LHCN-M2 (cell line): ENCODE data around the gene LRRC45. TPM values are rescaled to one million over a fixed set of nuclear protein-coding genes. Genes with fewer than 3 reads are reported as not detected.

ENCODE experiments used
- DNase-seq: peaks from one replicate; pipeline ENCODE4 v3.0.0-alpha.2; 2012; ENCODE audit warnings: low read depth
- total RNA-seq: library from RNA; depleted of rRNA; stranded (reverse); fragments of >200 nt; gene quantifications from 2 replicates; pipeline ENCODE4 v1.2.3, GENCODE V29; 2014

LRRC45 gene
- total RNA-seq, 1 experiment from 2014 or later = 26.1 TPM

DNA sequence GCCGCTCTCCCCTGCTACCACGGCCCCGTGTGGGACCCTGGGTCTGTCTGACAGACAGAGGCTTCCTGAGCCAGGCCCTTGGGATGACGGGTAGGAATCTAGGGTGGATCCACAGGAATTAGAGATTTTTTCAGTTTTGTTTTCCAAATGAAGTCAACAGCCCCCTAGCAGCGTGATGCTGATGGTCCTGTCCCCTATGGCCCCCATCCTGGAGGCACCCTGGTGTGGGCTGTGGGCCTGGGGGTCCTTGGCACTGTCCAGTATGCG lies 15.9 kb upstream of the LRRC45 start:
- DNase-seq = no peak

DNA sequence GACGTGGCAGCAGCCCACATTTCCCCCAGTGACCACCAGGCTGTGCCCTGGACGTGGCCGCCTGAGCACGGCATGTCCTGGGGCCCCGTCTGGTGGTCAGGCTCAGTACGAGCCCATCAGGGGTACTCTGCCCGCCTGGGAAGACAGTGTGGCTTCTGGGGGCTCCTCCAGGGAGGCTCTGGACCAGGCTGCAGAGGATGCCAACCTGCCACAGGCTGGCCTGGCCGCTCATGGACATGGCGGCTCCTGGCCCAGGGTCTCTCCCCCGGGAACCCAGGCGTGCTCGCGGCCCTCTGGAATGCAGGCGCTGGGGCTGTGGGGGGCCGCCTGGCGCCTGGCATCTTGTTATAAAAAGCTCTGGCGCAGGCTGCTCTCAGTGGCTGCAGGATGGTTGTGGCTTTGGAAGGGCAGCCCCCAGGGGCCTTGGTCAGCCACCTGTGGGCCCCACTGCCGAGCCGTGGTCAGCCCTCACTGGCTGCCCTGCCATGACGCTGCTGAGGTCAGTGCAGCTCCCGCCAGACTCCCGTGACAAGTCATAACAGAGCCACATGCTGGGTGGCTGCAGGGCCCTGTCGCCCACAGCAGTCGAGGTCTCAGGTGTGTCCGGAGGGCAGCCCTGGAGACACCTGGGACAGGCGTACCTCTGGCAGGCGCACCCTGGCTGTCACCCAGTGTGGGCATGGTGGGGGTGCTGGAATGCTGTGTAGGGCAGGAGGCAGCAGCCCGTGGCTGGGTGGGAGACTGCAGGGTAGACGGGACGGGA lies 15.4 kb upstream of the LRRC45 start:
- DNase-seq = peak; percentile 55

DNA sequence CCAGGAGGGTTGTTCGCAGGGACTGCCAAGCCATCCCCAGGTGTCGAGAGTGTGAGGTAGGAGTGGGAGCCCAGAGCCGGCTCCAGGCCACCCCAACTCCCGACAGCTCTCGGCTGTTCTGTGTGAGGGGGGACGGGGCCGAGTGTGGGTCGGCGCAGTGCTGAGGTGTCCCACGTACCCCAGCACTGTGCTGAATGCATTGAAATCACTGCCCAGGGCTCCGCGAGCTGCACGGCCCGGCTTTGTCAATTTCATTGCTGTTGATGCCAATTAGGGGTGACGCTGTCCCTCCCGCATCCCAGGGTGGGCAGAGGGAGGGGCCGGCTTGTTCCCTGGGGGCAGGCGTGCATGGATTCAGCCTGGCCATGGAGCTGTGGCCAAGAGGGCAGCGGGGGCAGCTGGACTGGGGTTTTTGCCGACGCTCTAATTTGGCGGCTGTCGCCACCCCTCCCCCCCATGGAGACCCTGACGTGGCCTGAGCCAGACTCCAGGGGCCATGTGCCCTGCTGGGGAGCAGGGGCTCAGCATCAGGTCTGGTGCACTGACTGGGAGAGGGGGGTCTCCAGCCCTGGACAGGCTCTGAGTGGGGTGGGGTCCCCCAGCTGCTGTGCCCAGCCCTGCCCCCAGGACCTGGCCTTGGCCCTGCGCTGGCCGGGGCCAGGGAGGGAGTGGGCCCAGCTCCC lies 14.7 kb upstream of the LRRC45 start:
- DNase-seq = no peak

DNA sequence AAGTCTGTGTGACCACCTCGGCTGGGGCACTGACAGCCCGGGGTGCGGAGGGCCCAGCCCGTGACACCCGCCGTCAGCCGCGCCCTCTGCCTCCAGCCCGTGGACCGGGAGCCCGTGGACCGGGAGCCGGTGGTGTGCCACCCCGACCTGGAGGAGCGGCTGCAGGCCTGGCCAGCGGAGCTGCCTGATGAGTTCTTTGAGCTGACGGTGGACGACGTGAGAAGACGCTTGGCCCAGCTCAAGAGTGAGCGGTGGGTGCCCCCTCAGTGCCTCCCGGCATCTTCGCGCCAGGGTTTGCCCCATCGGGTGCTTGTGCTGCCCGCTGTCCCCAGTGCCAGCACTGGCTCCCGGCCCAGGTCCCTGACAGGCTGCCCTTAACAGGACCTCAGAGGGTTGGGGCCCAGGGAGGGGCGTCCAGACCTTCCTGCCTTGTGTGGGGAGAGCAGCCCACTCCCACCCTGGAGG lies 14.1 kb upstream of the LRRC45 start:
- DNase-seq = no peak

DNA sequence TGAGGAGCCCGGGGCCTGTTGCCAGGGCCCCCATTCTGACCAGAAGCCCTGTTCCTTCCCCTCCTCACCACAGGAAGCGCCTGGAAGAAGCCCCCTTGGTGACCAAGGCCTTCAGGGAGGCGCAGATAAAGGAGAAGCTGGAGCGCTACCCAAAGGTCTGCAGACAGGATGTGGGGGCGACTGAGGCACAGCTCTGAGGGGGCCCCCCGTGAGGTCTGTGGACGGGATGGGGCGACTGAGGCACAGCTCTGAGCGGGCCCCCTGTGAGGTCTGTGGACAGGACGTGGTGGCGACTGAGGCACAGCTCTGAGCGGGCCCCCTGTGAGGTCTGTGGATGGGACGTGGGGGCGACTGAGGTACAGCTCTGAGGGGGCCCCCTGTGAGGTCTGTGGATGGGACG lies 13.7 kb upstream of the LRRC45 start:
- DNase-seq = no peak

DNA sequence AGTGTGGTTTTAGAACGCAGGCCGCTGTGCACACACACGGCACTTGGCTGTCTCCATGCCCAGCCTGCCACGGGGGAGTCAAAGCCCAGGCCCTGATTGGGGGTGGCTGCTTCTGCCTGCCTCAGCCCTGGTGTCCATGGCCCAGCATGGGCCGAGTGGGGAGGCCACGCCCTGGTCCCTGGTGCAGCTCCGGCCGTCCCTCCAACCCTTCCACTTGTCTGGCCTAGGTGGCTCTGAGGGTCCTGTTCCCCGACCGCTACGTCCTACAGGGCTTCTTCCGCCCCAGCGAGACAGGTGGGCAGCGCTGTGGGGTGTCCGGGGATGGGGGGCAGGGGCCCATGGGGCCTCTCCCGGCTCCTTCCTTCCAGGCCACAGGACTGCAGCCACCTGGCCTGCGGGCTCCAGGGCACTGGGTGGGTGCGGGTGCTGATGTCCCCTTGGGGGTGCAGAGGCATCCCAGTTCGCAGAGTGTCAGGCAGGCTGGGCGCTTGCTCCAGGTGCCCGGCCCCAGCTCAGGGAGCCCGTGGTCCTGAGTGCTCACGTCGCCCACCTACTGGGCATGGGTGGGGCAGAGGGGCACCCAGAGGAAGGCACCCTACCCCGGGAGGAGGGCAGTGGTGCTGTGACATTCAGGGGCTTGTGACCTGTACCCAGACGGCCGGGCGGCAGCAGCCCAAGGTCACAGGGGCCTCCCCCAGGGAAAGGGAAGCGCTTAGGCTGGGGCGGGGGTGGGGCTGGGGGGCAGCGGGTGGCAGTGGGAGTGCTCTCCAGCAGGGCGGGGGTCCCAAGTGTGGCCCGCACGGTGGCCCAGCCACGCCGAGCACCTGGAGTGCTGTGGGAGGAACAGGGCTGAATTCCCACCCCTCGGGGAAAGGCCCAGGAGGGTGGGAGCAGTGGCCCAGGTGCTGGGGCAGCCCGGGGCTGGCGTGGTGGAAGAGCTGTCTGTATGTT lies 12.3 kb upstream of the LRRC45 start:
- no peak for DNase-seq

DNA sequence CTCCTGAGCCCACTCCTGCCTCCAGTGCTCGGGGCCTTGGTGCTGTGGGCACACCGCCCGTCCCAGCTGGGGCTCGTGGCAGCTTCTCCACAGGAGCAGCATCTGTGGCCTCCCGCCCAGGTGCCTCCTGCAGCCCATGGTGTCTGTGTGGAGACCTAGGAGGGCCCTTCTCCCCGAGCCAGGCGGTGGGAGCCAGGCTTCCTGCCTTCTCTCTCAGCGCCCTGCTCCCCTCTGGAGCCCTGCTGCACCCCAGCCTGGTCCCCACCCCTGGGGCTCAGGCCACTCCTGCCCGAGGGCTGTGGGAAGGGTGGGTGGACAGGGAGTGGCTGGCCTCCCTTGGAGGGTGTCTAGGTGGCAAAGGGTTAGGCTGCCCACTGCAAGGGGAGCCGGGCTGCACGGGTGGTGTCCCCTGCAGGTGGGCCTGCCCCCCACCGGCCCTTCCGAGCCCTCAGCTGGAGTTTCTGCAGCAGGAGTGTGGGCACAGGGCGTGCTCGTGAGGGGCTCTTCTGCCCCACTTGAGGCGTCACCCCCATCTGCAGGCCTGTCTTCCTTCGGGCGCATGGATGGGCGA lies 11.4 kb upstream of the LRRC45 start:
- no peak for DNase-seq

DNA sequence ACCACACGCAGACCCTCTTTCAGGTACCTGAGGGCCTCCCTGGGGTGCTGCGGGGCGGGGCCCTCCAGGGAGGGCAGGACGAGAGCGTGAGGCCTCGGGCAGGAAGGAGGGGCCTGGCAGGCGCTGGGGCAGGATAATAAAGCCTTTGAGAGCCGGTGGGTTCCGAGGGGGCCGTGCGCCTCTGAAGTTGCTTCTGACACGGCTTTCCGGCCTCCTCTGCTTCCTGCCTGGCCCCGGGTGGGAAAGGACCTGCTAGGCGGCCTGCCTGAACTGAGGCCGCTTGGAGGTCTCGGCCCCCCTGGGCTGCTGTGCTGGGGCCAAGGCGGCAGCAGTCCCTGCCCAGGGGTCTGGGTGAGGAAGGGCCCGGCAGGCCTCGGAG lies 10.9 kb upstream of the LRRC45 start:
- no peak for DNase-seq

DNA sequence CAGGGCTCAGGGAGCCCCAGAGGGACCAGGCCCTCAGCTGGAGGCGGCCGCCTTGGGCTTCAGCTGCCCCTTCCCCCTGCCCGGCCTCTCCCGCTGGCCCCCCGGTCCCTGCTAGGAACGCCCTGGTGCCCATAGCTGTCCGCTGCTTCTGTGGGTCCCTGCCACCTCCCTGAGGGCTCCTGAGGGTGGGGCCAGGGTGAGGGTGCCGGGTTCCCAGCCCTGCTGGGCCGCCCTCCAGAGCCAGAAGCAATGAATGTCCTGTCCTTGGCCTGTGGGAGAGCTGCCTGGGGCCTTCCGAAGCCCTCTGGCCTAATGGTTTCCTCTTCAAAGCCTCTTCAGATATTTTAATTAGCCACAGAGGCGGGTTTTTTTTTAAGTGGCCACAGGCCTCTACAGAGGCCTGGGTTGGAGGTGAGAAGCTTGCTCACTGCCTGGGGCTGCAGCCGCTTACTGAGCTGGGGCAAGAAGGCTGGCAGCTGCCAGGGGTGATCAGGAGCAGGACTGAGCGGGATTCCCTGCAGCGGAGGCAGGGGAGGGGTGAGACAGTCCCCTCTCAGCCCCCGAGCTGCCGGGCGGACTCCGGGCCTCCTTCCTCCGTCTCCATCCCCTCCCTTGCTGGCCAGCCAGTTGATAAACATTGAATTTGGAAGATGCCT lies 10.3 kb upstream of the LRRC45 start:
- DNase-seq = no peak

DNA sequence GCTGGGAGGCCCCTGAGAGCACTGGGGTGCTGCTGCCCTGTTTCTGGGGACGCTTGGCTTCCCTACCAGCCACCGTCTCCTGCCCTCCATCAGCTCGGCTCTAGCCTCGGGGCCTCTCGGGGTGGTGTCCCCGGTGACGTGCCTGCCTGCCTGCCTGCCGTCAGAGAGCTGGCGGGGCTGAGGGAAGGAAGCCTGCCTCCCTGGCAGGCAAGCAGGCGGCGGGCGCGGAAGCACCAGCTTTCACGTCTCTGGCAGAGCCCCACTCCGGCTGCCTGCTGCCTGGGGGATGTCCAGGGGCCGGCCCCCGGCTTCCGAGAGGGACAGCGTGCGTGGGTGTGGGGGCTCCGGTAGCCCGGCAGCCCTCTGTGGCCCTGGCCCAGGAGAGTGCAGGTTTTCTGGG lies 9.8 kb upstream of the LRRC45 start:
- DNase-seq = no peak

DNA sequence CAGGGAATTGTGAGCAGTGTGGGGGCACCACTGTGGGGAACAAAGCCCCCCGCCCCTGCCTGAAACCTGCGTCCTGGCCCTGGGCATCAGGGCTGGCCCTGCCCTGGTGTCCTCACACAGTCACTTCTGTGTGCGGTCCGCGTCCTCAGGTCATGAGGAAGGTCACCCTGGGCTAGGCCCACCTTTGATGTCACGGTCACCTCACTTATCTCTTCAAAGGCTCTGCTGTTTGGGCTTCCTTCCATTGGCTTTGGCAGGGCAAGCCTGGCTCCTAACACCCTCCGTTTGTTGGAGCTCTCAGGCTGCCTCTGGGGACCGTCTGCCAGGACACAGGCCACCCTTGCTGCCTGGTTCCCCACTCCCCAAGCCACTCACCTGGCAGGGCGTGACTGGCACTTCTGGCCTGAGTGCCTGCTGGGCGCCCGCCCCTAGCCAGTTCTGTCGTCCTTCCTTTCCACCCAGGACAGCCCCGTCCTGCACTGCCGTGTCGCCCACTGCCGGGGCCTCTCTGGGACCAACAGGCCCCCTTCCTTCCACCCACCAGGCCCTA lies 9.3 kb upstream of the LRRC45 start:
- DNase-seq = no peak

DNA sequence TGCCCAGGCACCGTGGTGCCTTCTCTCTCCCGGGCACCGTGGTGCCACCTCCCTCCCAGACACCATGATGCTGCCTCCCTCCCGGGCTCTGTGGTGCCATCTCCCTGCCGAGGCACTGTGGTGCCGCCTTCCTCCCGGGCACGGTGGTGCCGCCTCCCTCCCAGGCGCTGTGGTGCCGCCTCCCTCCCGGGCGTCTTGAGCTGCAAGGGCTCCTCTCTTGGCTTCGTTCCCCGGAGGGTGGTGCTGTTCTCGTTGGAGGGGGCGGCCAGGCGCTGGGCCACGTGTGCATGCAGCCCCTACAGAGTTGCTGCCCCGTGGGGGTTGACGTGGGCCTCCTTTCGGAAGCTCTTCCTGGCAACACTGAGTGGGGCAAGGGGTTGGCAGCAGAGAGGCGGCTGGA lies 8.7 kb upstream of the LRRC45 start:
- DNase-seq = no peak

DNA sequence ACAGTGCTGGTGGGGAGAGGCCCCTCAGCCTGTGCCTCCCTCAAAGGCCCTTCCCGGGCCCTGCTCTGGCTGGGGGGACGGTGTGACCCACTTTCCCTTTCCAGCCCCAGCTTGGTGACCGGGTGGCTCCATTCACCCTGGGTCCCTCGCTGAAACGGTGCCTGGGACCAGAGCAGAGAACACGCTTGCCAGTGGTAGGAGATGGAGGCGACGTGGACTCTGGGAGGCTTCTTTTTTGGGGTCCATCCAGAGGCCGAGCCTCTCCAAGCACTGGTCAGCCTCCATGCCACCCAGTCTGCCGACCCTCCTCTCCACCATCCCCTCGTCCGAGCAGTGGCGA lies 8.2 kb upstream of the LRRC45 start:
- no peak for DNase-seq

DNA sequence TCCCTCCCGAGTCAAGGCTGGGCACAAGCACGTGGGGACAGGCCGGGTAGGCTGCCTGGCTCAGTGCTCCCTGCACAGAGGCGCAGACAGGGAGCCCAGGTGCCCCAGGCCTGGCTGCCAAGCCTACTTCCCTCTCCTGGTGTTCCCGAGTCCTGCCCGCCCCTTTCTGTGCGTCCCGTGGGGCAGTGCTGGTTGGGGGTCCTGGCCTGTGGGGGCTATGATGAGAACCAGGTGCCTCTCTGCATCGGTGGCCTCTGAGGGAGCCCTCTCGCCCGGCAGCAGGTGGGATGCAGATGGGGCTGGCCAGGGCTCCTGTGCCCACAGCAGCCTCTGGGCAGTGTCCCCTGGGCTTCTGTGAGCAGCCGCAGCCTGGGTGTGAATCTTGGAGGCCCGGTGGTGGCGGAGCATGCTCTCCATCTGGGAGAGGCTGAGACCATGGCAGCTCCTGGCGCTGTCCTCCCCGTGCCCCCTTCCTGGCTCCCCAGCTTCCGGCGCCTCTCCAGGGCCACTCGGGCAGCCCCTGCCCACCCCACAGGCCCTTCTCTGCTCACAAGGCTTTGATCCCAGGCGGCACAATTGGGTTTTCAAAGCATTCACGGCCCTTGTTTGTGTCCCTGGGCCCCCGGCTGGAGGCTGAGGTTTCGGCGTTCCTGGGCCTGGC lies 7.7 kb upstream of the LRRC45 start:
- no peak for DNase-seq

DNA sequence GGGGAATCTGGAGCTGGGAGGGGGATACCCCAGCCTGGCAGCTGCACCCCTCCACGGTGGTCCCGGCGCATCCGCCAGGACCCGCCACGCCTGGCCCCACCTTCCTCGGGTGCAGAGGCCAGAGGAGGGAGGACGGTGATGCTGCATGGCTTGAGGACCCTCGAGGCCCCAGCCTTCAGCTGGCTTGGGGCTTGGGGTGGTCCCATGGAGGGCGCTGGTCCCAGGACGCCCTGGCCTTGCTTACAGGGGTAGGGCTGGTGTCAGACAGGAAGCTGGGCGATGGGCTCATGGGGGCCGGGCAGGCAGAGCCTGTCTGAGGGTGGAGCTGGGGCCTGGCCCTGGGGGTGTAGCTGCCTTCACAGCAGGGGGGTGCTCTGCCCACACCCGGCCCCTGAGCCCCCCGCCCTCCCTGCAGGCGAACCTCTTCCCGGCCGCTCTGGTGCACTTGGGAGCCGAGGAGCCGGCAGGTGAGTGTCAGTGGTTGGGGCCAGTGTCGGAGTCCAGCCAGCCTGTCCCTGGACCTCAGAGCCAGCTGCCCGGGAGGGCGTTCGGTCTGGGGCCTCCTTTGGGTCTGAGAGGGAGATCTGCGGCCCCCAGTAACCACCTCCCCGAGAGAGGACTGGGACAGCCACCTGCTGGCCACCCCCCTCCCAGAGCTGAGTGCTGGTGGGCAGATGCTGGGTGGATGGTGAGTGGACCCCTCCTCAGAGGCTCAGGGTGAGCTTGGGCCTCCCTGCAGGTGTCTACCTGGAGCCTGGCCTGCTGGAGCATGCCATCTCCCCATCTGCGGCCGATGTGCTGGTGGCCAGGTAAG lies 6.8 kb upstream of the LRRC45 start:
- DNase-seq = no peak

DNA sequence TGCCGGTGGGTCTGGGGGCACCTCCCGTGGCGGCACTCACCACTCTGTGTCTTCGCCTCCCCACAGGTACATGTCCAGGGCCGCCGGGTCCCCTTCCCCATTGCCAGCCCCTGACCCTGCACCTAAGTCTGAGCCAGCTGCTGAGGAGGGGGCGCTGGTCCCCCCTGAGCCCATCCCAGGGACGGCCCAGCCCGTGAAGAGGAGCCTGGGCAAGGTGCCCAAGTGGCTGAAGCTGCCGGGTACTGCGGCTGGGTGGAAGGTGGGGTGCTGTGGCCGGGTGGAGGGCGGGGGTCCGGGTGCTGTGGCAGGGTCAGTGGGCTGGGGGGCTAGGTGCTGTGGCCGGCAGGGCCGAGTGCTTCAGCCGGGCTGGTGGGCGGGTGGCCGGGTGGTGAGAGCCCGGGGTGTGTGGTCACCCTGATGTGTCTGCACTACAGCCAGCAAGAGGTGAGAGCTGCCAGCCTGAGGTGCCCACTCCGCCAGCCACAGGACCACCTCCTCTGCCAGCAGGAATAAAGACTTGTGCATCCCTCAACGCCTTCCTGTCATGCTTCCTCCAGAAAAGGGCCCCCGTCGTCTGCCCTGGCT lies 6.1 kb upstream of the LRRC45 start:
- no peak for DNase-seq

DNA sequence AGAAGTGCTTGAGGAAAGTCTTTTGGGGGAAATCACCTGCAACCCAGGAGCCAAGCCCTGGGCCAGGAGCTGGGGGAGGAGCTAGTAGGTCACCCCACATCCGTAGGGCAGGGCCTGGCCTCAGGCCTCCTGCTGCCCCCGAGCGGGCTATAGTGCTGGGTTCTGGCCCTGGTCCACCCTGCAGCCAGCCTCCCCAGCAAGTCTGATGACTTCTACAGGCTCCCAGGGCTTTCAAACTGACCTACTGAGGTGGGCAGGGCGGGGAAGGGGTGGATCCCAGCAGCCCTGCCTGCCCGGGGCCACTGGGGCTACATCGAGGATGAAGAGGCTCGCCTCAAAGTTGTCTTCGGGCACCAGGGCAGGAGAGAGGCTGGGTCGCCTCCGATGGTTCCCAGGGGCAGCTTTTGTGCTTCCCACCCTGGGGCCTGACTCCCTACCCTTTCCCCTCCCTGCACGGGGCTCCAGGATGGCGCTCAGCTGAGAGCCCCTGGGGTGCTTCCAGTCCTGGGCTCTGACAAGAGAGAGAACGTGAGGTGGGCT lies 5.4 kb upstream of the LRRC45 start:
- no peak for DNase-seq

DNA sequence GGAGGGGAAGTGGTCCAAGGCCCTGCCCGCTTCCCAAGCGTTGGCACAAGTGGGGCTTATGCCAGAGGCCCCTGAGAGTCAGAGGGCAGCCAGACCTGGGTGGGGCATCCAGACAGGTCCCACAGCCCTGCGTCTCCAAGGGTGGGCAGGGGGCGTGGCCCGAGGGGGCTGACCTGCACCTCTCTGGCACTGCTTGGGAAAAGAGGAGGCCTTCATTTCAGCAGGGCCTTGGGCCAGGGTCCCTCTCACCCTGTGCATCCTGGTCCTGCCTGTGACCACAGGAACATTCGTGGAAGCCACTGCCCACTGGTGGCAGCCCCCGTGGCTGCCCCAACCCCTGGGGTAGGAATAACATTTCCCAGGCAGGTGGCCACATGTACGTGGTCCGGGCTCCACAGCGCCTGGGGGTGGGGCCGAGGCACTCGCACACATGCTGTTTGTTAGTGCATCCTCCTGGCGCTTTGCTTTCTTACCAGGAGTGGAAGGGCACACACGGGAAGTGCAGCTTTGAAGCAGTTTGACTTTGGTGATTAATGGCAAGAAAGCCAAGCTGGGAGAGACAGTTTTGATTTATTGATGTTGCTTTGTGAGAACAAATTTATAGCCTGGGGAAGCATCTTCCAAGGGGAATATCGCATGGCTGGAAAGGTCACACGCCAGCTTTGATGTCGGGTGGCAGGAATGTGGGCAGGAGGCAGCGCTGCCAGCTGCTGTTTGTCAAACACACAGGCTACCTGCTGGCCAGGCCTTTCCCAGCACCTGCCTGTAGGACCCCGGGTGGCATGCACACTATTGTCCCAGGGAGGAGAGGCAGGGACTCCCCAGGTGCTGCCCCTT lies 4.7 kb upstream of the LRRC45 start:
- no peak for DNase-seq
